Measurements from ENCODE around the gene SREK1IP1.

DNA sequence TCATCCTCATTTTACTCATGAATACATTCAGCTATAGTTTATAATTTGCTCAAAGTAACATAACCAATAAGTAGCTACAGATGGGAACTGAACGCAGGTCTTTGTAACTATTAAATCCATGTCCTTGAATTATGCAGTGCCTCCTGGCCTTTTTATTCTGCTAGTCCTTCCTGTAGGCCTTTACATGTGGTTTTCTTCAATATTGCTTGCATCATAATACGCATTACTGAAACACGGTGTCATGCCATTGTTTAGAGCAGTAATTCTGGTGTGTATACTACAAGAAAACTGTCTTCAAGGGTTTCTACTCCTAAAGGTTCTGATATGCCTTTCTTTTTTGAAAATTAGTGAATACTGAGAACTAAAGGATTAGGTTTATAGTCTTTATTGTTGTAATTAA, 21.0 kb upstream of the SREK1IP1 start:
- TF ChIP-seq POLR2AphosphoS5 (IDR thresholded peaks at IDR 0.05; ENCODE audit: low read depth, low read length), result no peak
- TF ChIP-seq, protein P1, sequence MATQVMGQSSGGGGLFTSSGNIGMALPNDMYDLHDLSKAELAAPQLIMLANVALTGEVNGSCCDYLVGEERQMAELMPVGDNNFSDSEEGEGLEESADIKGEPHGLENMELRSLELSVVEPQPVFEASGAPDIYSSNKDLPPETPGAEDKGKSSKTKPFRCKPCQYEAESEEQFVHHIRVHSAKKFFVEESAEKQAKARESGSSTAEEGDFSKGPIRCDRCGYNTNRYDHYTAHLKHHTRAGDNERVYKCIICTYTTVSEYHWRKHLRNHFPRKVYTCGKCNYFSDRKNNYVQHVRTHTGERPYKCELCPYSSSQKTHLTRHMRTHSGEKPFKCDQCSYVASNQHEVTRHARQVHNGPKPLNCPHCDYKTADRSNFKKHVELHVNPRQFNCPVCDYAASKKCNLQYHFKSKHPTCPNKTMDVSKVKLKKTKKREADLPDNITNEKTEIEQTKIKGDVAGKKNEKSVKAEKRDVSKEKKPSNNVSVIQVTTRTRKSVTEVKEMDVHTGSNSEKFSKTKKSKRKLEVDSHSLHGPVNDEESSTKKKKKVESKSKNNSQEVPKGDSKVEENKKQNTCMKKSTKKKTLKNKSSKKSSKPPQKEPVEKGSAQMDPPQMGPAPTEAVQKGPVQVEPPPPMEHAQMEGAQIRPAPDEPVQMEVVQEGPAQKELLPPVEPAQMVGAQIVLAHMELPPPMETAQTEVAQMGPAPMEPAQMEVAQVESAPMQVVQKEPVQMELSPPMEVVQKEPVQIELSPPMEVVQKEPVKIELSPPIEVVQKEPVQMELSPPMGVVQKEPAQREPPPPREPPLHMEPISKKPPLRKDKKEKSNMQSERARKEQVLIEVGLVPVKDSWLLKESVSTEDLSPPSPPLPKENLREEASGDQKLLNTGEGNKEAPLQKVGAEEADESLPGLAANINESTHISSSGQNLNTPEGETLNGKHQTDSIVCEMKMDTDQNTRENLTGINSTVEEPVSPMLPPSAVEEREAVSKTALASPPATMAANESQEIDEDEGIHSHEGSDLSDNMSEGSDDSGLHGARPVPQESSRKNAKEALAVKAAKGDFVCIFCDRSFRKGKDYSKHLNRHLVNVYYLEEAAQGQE (IDR thresholded peaks at IDR 0.05; ENCODE audit: insufficient read depth in 1 of 2, low read depth in 2 of 2, low read length in 2 of 2), result no peak

Measured in PFSK-1 (cell line).